Body of pancreas (tissue), 4 donors: ENCODE results near the gene HCFC1.

ENCODE experiments used
- CTCF ChIP-seq, 7 experiments: fragments of 450-650 bp in 4 of 7; fragments of 200-600 bp in 3 of 7; sonication (generic) in 3 of 7; IDR thresholded peaks; one replicate each; pipeline ENCODE4 v1.5.1; 2016 to 2019; ENCODE audit warnings: antibody characterized with exemption in 7 of 7
- POLR2A ChIP-seq, 3 donors: fragments of 450-650 bp; IDR thresholded peaks; one replicate each; pipeline ENCODE4 v1.6.1; 2016; ENCODE audit warnings: antibody characterized with exemption in 3 of 3, mild to moderate bottlenecking in 2 of 3

GRCh38 chrX:153974003-153974725 lies 2.5 kb upstream of the HCFC1 start:
- TF ChIP-seq CTCF (IDR thresholded peaks at IDR 0.05) (no peak), POLR2A (IDR thresholded peaks at IDR 0.05) (no peak)
